ENCODE results near the gene DLGAP5.

DLGAP5 gene

DNA sequence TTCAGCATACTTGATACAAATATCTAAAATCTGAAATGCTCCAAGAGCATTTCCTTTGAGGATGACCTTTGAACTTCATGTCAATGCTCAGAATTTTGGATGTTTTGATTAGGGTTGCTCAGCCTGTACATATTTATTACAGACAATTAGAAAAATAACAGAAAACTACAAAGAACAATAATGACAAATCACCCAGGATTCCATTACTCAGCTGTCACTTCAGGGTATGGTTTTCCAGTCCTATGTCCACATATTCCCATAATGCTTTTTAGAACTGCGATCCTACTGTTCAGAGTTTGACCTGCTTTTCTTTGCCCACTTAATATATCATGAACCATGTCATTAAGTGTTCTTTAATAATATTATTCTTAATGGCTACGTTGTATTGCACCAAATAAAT lies 11.4 kb downstream of the DLGAP5 start:
- no peak for DNase-seq

DNA sequence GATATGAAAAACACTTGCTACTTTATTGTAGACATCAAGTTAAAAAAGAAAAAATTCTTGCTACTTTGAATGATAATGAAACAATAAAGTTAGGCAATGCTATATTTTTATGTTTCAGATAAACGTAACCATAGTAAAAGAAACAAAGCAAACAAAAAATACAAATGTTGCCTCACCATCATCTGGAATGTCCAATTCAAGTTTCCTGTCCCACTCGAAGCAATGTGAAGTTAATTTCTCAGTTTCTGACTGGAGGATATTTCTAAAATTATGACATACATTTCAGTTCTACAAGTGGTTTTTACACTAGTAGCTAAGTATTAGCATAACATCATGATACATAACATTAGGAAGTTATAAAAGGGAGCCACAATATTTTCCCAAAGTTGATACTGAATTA lies 20.9 kb downstream of the DLGAP5 start:
- no peak for DNase-seq

DNA sequence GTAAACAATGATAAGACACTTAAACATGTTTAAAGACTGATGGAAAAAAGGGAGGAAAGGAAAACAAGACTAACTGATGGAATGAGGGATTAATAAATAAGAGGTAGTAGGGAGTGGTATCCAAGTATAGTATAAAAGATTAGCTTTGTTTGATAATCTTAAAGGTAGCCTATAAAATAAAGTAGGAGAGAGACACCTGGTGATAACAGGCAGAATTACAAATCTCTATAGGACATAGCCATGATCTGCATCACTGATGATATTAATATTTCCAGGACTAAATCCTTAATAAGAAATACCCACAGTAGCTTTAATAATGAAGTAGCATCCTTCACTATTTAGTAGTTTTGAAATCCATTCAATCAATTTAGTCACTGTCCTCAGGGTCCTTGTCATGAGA lies 30.4 kb downstream of the DLGAP5 start:
- no peak for DNase-seq

DNA sequence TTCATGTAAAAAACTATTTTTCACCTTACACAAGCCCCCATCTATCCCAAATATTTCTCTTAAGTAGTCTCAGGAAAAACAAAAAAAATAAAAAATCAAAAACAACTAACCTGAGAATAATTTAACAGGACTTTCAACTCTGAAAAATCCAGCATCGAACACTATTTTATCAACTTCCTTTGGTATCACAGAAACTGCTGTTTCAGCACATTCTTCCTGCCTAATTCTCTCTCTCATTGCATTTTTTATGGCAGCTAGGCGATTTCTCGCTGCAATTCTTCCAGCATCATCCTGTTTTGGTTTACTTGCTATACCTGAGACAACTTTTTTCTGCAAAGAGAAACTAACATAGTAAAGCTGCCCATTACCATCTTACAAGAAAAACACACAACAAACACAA lies 33.0 kb downstream of the DLGAP5 start:
- no peak for DNase-seq

DNA sequence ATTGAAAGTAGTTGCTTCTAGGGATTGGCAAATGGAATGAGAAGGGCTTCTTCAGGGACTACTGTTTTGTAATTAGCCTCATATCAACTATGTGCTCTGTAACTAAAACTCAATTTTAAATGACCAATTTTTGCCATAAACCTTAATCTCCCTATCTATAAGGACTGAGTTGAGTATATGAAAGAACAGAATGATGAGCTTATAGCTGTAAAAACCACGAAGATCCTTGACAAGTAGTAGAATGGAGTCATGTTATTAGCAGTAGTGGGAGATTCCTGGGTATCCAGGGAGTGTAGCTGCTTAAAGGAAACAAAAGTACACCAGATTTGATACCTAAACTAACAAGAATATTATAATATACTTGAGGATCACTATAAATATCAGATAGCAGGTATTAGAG lies 34.3 kb downstream of the DLGAP5 start:
- DNase-seq, result no peak

DNA sequence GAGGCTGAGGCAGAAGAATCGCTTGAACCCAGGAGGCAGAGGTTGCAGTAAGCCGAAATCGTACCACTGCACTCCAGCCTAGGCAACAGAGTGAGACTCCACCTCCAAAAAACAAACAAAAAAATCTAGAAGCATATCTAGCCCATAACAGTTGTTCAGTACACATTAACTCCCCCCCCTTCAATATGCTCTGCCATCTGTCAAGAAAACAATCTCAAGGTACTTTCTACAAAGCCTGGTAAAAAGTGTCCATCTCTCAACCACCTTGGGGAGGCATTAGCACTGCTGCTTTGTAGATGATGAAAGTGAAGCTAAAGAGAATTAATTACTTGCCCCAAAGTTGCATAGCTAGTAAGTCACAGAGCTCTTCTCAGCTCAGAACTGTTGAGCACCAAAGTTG lies 37.4 kb downstream of the DLGAP5 start:
- DNase-seq, result no peak

DNA sequence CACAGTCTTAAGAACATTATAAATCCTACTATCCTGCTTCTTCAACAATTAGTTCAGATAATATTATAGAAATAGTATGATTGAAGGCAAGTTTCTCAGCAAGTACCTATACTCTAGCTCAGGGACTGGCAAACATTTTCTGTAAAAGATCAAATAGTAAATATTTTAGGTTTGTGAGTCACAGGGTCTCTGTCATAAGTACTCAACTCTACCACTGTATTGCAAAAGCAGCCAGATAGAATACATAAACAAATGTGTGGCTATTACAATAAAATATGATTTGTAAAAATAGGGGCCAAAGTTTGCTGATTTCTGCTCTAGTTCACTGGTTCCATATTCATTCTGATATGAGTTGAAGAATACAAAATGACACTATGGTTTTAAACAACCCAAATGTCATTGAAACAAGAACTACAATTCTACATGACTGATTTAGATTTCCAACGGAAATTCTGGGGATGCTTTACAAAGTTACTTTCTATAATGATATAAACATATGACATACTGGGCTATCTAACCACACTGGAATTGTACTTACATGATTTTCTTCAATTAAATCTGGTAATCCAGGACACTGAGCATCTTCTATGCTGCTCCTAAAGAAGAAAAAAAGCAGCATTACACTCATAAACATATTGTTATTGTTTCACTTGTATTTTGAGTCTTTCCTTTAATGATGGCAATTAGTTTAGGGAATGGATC lies 39.2 kb downstream of the DLGAP5 start:
- DNase-seq, result no peak

DNA sequence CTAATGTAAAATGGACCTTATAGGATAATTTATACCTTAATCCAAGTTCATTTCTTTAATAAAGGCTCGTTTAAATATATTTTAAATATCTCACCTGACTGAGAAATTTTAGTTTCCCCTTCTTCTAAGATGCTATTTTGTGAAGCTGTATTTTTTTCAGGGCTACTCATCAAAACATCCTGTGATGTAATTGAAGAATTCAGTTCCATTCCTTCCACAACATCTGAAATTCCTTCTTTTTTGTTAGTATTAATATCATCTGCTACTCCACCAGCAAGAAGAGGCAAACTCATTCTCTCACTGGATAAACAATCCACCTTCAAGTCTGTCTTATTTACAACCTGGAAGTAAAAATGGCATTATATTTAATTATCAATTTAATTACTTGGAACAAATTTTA lies 39.8 kb downstream of the DLGAP5 start:
- no peak for DNase-seq

DNA sequence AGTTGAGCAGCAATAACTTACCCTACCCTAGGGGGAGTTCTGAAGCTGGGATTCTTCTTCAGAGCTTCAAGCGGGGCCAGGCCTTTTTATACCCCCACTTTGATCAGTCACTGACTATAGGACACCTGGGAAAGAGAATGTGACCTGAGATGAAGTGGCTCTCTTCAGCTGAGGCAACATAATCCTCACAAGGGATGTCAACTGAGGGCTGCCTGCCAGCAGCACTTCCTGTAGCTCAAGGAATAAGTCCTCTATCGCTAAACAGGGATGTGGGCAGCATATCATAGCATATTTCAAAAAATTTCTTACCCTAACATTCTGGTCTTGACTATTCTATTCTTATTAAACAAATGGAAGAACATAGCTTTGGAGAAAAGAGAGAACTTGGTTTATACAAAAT lies 45.0 kb downstream of the DLGAP5 start:
- DNase-seq, result no peak

DNA sequence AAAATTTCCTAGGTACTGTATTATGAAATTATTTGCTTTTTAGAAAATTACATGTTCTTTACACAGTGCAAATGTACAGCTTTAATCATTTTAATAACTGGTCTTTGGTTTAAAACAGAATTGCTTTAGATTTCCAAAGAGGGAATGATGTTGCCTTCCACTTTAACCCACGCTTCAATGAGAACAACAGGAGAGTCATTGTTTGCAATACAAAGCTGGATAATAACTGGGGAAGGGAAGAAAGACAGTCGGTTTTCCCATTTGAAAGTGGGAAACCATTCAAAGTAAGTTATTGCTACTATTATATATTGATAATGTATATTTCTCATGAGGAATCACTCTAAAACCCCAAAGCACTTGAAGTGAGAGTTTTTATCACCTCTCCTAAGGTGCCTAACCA lies 48.9 kb downstream of the DLGAP5 start:
- no peak for DNase-seq

DNA sequence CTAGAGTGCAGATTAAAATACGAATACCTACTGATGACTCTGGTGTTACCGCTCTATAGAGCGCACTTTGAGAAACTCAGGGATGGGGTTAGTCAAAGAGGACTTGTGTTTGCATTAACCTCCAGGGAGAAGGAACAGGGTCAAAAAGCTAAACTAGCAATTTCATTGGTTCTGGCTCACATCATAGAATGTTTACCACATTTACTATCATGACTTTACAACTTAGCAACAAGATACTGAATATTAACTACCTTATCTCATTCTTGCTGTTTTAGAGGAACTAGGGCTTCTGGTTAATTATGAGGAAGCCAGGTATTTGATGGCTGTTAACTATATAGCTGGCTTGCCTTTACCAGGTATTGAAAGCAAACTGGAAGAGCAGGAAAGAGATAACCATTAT lies 49.6 kb downstream of the DLGAP5 start:
- DNase-seq, result no peak

DNA sequence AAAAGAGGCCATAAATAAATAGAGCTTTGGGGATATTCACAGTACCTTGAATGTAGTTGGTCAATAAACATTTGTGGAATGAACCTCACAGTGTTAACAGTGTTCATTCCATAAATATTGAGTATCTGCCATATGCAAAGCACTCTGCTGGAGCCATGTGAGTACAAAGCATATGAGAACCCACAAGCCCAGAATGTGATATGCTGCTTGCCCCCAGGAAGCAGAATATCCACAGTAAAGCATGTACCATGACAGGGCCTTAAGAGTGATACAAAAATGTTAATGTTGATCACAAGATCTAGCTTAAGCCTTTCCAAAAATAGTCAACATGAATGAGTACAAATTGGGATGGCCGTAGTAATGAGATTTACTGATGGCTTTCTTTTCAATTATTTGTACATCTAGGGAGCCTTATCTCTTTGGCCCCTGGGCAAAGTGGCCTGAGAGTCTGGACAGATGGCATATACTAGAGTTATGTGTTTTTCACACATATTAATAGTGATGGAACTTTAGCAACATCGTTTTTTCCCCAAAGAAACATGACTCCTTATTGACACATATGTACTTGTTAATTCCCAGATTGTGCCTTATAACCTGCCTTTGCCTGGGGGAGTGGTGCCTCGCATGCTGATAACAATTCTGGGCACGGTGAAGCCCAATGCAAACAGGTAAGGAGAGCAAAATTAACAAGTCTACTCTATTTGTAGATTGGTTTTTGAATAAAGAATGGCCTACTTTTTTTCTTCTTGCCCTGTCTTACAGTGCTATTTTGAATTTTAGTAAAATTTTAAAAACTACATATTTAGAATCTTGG lies 51.5 kb downstream of the DLGAP5 start:
- DNase-seq, result no peak

DNA sequence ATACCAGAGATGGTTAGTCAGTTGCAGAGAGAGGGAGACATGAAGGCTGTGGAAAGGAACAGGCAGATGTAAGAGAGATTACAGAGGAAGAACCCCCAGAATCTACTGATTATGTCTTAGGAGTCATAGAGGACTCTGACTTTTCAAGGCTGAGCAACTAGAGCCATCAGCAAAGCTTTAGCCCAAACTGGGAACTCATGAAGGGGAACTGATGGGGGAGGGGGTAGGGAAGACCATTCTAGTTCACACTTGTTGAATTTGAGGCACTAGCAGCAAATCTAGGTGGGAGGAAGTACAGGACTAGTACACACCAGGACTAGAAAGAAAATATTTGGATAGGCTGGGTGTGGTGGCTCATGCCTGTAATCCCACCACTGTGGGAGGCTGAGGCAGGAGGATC lies 52.2 kb downstream of the DLGAP5 start:
- no peak for DNase-seq

DNA sequence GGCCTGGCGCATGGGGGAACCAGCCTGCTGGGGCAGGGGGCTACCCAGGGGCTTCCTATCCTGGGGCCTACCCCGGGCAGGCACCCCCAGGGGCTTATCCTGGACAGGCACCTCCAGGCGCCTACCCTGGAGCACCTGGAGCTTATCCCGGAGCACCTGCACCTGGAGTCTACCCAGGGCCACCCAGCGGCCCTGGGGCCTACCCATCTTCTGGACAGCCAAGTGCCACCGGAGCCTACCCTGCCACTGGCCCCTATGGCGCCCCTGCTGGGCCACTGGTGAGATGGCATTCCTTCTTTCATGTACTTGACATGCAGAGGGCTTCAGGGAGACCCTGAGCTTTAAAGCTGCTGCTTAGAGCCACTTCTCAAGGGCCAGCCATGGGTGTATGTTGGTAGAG lies 53.3 kb downstream of the DLGAP5 start:
- no peak for DNase-seq

DNA sequence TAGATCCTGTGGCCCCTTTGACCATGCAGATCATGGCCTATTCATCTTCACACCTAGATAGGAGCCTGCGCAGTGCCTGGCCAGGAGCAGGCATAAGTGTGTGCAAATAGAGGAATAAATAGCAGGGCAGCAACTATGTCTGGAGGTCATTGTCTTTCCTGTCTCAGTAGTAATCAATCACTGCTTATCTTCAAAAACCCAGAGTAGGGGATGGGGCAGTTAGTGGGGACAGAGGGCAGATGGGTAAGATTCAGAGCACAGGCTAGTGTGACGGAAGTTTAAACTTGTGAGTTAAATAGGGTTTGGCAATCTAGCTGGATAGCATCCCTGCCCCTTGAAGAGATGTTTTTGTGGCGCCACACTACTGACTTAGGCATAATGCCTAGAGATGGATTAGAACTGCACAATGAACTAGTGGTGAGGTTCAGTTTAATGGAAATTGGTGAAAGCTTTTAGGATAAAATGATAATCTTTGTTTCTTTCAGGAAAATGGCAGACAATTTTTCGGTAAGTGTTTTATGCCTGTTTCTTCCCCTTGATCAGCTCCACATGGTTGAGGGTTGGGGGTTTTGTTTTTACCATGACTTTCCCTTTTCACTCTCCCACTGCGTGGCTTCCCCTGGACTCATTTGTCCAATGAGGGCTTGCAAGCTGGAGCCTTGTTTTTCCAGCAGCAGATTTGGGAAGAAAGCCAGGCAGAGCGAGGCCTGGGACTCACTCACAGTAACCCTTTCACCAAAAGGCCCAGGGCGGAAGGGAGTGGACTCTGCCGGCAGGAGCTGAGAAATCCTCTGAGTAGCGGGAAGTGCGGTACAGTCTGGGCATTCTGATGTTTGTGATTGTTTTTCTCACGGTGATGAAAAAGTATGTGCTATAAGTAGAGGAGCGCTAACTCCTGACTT lies 54.2 kb downstream of the DLGAP5 start:
- no peak for DNase-seq

DNA sequence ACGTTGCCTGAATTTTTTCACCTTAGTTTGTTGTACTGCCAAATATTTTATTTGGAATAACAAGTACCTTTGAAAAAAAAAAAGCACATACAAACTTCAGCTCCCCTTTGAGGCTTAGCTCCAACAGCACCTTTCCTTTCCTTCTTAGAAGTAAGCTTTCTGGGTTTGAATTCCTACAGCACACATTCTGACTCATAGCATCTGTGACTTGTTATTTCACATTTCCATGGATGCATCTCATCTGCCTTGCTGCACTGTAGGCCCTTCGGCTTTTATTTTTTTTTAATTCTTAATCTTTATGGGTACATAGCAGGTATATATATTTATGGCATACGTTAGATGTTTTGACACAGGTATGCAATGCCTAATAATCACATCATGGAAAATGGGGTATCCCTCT lies 55.1 kb downstream of the DLGAP5 start:
- DNase-seq, result no peak

DNA sequence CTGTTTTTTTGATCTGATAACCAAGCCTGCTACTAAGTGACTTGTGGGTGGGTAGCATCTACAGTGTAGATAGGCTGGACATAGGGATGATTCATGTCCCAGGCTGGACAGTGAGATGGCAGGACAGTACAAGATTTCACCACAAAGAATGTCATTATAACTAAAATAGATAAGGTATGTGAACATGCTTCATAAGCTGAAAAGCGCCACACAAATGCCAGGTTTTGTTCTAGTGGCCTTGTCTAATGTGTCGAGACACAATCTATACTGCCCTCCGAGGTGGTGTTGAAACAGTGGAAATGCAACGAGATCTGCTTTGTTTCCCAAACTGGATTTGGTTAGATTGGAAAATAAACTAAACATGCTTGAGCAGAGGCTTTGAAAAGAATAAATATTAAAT lies 58.0 kb downstream of the DLGAP5 start:
- no peak for DNase-seq

DNA sequence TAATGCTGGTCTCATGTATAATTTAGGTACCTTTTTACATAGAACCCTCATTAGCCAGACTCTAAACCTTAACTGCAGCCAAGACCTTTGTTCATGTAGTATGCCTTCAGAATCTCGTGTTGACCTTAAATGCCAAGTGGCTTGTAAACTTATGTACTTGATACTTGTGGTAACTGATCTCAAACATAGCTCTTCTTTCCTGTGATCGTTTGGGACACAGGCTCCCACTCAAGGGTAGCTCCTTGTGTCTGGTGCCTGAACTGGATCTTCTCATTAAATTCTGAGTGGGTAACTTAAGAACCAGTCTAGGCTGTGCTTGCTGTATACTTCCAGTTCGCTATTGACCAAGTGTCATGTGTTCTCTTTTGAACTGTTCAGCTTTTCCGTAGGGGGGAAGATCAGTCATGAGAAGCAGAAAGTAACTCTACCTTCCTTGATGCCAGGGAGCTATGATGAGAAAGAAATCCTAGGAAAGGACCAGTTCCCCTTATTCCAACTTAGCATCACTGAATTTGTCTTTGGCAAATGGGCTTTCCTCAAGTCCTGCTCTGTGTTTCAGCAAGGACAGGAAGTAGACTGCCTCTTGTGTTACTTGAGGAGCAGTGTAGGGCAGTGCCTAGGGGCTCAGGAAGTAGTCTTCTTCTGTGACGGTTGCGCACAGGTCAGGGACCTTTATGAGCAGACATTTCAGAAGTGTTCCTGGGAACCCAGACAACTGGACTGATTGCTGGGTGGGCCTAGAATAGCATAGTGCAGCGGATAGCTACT lies 59.8 kb downstream of the DLGAP5 start:
- no peak for DNase-seq

DNA sequence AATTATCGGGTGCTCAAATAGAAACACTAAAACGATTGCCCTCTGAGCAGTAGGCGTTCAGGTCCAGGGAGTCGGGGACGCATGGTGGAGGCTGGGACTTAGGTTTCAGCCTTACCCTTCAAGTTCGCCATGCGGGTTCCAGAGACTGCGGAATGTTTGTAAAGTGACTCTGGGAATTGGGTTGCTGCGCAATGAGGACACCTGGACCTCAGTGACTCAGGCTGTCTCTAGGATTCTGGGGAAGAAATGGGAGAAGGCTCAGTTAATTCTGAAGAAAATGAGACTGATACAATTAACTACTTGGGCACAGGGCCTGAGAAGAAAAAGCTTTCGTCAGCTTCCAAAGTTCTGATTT lies 61.2 kb downstream of the DLGAP5 start:
- DNase-seq, result no peak

DNA sequence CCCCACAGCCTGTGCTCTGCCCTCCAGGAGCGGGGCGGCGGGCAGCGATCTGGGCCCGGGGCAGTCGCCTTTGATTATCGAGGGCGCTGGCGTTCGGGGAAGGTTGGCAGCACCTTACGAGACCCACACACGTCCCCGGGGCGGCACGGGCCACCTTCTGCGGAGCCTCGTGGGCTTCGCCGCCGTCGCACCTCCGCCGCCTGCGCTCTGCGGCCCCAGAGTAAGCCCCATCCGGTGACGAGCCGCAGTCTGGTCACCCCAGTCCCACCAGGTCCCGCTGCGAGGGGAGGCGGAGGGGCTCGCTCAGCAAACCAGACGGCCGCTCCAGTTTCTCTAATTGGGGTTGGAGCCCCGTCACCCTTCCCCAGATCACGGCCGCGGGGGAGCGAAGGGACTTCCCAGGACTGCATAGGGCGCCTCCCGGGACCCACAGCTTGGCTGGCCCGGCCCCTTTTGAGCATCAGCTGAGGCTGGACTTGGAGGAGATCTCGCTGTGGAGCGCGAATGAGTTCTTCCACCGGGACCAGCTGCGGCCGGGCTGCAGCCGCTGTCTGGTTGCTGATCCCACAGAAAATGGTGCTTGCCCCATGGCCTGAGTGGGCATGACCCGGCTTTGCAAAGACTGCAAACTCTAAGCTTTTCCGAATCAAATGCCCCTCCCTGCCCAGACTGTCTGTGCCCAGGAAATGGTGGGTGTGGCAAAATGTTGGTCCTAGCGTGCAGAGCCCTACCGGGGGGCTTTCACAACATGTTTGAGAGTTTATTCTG lies 61.8 kb downstream of the DLGAP5 start:
- no peak for DNase-seq

DNA sequence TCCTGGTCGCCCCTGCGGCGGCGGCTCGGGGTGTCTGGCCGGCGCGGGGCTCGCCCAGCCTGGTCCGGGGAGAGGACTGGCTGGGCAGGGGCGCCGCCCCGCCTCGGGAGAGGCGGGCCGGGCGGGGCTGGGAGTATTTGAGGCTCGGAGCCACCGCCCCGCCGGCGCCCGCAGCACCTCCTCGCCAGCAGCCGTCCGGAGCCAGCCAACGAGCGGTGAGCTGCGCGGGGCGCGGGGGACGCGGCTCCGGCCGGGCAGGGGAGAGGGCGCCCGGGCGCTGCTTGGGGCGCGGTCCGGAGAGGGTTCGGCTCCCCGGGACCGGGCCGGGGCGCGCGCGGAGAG lies 62.3 kb downstream of the DLGAP5 start, which contains the start of gene LGALS3:
LGALS3 (plus strand) TSS at position 167 of the 342 bp plus-strand sequence. CDS start 8,122 bp downstream, outside the sequence.
- DNase-seq, result no peak
